Tibial nerve (tissue), 3 donors: ENCODE results near the gene CCS.

ENCODE experiments used
- CTCF ChIP-seq, 5 experiments: fragments of 200-600 bp in 3 of 5; fragments of 450-650 bp in 2 of 5; sonication (generic) in 3 of 5; IDR thresholded peaks; one replicate each; pipeline ENCODE4 v1.5.1; 2016 to 2019; ENCODE audit warnings: antibody characterized with exemption in 5 of 5, mild to moderate bottlenecking in 3 of 5, moderate library complexity in 2 of 5
- POLR2A ChIP-seq, 2 donors: fragments of 450-650 bp; IDR thresholded peaks; one replicate each; pipeline ENCODE4 v1.6.1; 2017; ENCODE audit warnings: antibody characterized with exemption in 2 of 2, mild to moderate bottlenecking in 2 of 2, moderate library complexity in 2 of 2

- TF ChIP-seq POLR2A (IDR thresholded peaks at IDR 0.05): no peak
- TF ChIP-seq CTCF (IDR thresholded peaks at IDR 0.05): no peak
Measured at GRCh38 chr11:66595245-66595904, 2.4 kb downstream of the CCS start.
